HG02642 (cell line): ENCODE results near the gene CIDEB.

Source experiments
- ATAC-seq: cut with Tn5 transposase; IDR thresholded peaks from one replicate; pipeline ENCODE4 v1.9.1; 2021; ENCODE audit warnings: mild to moderate bottlenecking; ENCODE audit not compliant: unreplicated experiment, poor library complexity

The CIDEB gene

GRCh38 chr14:24258119-24258518, 49.7 kb downstream of the CIDEB start:
- ATAC-seq = no peak

GRCh38 chr14:24256960-24257359, 50.8 kb downstream of the CIDEB start:
- ATAC-seq = no peak

GRCh38 chr14:24255931-24256711, 51.7 kb downstream of the CIDEB start:
- ATAC-seq = no peak

- ATAC-seq = no peak
Observed at GRCh38 chr14:24255438-24255837, 52.3 kb downstream of the CIDEB start.
